GM19324 (cell line): Measurements from ENCODE around the gene TENT5C.

Experiments
- ATAC-seq: cut with Tn5 transposase; IDR thresholded peaks from one replicate; pipeline ENCODE4 v1.9.1; 2021; ENCODE audit warnings: mild to moderate bottlenecking, moderate library complexity; ENCODE audit not compliant: unreplicated experiment, low FRiP score

Gene TENT5C

GRCh38 chr1:117652421-117652820 lies 46.6 kb downstream of the TENT5C start:
- no peak for ATAC-seq

- no peak for ATAC-seq
These were observed 47.3 kb downstream of the TENT5C start for GRCh38 chr1:117653195-117653594.

DNA sequence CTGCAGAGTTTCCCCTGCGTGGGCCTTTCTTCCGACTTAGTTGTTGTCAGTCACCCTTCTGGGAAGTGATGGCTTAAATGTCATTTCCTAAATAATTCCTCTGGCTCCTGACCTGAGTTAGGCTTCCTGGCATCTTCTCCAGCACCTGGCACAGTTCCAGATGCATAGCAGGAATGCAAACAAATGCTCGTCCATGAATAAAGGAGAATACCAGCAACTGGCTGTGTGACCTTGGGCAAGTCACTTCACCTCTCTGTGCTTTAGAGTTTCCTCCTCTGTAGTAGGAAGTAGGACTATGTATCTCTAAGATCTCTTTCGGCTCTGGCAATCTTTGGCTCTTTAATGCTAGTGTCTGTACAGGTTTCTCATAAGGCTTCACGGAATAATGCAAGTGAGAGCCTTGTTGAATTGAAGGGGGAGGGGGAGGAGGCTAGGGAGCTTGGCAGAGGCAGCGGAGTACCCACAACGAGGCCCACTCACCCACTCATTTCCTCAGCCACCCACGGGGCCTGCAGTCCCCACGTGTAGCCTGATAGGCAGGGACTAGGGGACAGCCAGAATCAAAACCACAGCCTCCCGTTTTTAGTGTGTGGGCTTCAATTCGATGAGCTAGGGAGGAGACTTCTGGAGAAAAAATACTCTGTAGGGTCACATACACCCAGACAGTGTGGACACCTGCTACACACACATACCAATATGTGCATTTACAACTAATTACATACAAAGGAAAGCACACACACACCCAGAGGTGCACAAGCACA lies 48.1 kb downstream of the TENT5C start:
- no peak for ATAC-seq

DNA sequence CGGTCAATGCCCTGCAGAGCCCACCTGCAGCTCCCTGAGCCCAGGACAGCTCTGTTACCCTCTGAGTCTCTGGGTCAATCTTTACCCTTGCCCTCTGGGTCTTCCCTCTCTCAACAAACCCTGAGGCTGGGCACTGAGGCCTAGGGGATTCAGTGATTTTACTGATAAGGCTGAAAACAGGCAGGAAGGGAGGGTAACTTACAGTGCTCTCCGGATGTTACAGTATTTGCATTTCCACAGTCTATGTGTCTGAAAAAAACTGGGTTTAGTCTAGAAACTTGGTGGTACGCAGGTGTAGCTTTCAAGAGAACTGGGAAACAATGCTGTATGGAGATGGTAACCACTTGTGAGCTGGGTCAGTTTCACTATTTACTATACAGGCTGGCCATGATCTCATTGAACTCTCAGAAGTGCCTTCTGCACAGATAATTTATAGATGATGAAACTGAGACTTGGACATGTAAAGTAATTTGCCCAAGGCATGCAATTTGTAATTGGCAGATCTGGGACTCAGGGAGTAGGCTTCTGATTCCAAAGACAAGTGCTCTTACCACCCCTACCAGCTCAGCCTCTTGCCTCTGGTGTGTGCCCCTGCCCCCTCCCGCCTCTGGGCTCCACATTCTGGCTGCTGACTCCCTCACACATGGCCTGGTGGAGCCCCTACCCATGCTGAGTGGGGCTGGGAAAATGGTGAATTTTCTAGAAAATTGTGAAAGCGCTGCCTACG lies 48.8 kb downstream of the TENT5C start:
- peak; percentile 80 for ATAC-seq

- ATAC-seq: no peak
These were observed 49.4 kb downstream of the TENT5C start for GRCh38 chr1:117655220-117655577.

DNA sequence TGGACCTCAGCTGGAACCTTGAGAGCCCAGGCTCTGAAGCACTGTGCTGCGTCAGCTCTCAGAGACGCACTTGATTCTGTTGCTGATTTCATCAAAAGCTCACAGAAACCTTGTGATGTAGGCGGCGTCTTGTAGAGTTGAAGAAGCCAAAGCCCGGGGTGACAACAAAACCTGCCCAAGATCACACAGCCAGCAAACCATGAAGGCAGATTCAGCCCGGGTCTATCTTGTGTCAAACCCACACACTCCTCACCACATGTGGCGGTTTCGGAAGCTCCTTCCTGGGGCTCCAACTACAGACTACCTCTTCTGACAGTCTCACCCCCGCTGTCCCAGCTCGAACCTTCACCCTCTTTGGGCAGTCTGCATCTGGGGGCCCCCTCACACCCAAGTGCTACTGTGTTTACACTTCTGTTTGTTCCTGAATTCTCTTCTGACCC lies 50.4 kb downstream of the TENT5C start:
- ATAC-seq: no peak

DNA sequence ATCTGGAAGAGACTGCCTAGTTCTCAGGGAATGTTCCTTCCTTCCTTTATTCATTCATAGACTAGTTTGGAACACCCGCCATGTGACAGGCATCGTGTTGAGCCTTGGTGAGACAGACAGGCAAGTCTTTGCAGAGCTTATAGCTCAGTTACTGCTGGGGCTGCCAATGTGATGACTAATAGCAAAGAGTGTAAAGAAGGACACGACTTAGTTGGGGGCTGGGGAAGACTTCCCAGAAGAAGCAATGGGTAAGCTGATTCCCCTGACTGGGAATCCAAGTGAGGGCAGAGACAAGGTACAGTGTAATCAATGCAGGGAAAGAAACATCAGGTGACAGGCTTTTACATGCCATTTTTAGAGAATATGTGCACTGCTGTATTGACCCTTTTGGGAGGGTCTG lies 51.2 kb downstream of the TENT5C start:
- ATAC-seq: no peak

GRCh38 chr1:117657949-117658660 lies 52.3 kb downstream of the TENT5C start:
- ATAC-seq: no peak

DNA sequence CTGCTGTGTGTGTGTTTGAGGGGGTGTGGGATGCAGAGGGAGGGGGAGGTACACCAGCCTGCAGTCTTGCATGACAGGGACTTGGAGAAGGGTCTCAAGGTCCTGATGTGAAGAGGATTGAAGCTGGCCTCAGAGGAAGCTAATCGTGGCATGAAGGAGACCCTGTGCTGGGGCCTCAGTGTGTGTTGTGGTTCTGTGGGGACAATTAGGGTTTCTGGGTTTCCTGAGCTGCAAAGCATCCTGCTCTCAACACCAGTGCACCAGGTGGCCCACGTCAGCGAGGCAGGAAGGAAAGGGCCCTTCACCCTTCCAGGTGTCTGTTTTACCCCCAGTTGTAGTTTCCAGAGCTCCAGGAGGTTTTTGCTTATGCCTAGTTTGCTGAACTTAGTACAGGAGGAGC lies 52.8 kb downstream of the TENT5C start:
- no peak for ATAC-seq

DNA sequence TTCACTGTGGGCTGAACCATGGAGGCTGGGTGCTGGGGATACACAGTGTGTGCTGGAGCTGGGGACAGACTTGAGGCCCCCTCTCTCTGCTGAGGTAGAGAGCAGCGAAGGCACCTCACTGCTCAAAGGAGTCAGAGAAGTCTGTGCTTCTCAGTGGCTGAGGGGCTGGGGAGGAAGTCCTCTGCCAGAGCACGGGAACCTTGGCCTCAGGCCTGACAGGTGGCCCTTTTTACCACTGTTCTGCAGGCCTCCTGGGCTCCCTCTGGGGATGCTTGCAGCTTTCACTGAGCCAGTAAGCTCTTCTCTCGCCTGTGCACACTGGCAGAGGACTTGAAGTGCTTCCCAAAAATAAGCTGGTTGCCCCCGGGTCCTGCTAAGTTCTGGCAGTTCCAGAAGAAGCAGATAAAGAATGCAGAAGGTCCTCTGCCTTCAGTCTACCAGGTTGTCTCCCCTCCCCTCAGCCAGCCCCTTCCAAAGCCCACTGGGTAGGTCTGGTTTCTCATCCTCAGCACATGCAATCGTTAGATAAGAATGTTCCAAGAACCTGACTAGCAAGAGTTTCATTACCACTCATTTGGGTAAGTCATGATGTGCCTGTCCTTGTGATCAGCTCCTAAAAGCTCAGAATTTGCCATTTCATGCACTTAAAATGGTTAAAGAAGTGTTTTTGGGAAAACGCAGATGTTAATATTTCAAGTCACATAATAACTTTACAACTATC lies 53.9 kb downstream of the TENT5C start:
- ATAC-seq: no peak

GRCh38 chr1:117660271-117660965 lies 54.6 kb downstream of the TENT5C start:
- no peak for ATAC-seq

- ATAC-seq: no peak
These were observed 55.2 kb downstream of the TENT5C start for GRCh38 chr1:117661027-117661426.

GRCh38 chr1:117662667-117663066 lies 56.8 kb downstream of the TENT5C start:
- no peak for ATAC-seq

GRCh38 chr1:117663156-117663902 lies 57.5 kb downstream of the TENT5C start:
- no peak for ATAC-seq

- peak; percentile 91 for ATAC-seq
These were observed 58.5 kb downstream of the TENT5C start for GRCh38 chr1:117664314-117664713.

DNA sequence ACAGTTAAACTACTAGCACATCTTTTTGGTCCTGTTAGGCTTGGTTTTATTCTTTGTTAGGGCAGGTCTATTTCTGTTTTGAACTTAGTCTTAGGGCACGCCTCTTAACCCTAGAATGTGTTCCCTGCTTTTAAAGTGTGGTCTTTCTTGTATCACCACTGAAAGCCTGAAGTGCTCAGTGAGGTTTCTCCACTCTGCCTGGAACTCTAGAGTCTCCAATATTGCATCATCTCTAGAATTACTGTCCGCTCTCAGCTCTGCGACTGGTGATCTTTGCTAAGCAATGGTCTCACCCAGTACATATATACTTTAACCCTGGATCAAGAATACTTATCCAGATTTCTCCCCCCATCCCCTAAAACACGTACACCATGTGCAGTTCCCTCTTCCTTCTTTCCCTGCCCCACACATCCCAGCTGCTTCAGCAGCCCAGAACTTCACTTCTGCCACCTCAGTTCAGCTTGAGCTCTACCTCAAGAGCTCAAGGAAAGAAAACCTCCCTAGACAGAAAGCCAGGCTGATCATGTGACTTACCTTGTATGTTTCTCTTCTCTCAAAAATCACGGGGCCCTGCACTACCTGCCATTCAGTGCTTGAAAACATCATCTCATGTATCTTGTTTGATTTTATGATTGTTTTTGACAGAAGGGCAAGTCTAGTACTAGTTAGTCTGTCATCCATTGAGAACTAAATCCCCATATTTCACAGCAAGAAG lies 59.9 kb downstream of the TENT5C start:
- no peak for ATAC-seq

DNA sequence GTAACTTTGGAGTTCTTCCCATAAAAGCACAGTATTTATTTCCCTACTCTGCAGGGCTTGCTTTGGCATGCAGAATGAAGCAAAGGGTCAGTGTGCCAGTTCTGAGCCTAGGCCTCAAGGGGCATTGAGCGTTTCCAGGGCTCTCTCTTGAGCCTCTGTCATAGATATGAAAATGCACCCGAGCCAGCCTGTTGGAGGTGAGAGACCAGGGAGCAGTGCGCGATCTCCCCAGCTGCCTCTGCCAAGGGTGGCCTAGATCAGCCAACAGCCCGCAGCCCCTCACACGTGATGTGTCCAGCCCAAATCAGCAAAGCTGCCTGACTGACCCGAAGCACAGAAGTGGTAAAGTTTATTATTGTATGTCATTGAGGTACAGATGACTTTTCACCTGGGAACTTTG lies 63.7 kb downstream of the TENT5C start:
- no peak for ATAC-seq

DNA sequence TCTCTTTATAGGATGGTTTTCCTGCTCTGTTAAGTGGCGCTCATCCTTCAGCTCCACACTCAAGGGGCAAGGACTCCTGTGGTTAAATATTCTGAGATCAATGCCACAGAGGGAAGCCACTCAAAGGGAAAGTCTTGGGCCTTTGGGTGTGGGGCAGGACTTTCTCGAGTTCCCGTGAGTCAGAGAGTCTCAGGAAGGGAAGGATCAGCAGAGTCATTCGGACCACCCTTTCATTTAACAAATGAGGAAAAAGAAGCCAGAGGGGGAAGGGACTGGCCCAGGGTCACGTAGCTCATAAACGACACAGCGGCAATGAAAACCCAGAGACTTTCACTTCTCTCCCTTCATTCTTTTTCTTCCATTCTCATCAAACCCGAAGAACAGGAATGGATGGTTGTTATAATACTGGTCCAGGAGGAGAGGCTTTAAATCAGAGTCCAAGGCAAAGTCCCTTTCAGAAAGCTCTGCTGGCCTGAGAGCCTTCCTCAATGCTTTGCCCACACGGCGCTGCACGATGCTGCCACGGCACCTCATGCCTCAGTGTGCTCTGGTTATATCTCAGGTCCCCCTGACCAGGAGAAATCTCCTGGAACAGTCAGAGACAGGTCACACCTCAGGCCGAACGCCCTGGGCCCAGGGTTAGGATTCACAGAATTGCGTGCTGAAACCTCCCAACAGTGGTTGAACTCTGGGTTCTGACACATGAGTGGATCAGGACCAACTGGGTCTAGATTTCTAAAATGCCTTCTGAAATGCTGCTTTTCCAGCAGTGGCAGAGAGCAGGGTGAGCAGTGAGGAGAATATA lies 65.3 kb downstream of the TENT5C start:
- no peak for ATAC-seq
